KBM-7 (cell line): Measurements from ENCODE around the gene DSCAML1.
"Not testable (repeated sequence)": the region's sequence is repeated elsewhere in the genome, so short reads cannot be mapped to it uniquely, and the experiment has no call there.

Experiments used
- DNase-seq: peaks from one replicate; pipeline ENCODE4 v3.0.0-alpha.2; 2015
- in situ Hi-C: fragments of 300-500 bp; cut with MboI; formaldehyde crosslinking; loops from 2 replicates; pipeline ENCODE4 v1.14.3; 2020; ENCODE audit warnings: low sequenced_read_pairs, low pct_unique_long_range_greater_than_20kb, mixed read lengths

Gene DSCAML1

GRCh38 chr11:117411736-117412135, 385.3 kb downstream of the DSCAML1 start:
- in situ Hi-C loops = no loop called here
- no peak for DNase-seq

GRCh38 chr11:117410861-117411710, 385.9 kb downstream of the DSCAML1 start:
- in situ Hi-C loops = no loop called here
- no peak for DNase-seq

- in situ Hi-C loops = no loop called here
- DNase-seq = no peak
These were observed 386.8 kb downstream of the DSCAML1 start for GRCh38 chr11:117410238-117410637.

GRCh38 chr11:117409511-117409910, 387.5 kb downstream of the DSCAML1 start:
- no peak for DNase-seq
- in situ Hi-C loops = no loop called here

GRCh38 chr11:117408356-117408755, 388.7 kb downstream of the DSCAML1 start:
- DNase-seq = no peak
- in situ Hi-C loops = no loop called here

- in situ Hi-C loops = no loop called here
- DNase-seq = no peak
These were observed 390.0 kb downstream of the DSCAML1 start for GRCh38 chr11:117407016-117407415.

- DNase-seq, in situ Hi-C loops: not testable (repeated sequence)
These were observed 391.1 kb downstream of the DSCAML1 start for GRCh38 chr11:117405898-117406297.

- DNase-seq, in situ Hi-C loops: not testable (repeated sequence)
These were observed 397.7 kb downstream of the DSCAML1 start for GRCh38 chr11:117399100-117399840.

- DNase-seq, in situ Hi-C loops: not testable (repeated sequence)
These were observed 398.4 kb downstream of the DSCAML1 start for GRCh38 chr11:117398618-117399017.

GRCh38 chr11:117396970-117397369, 400.0 kb downstream of the DSCAML1 start:
- in situ Hi-C loops = no loop called here

GRCh38 chr11:117395476-117395875, 401.5 kb downstream of the DSCAML1 start:
- no peak for DNase-seq
- in situ Hi-C loops = no loop called here

More at GRCh38 chr11:117396970-117397369, 400.0 kb downstream of the DSCAML1 start:
- no peak for DNase-seq

- DNase-seq = no peak
- in situ Hi-C loops = no loop called here
These were observed 402.6 kb downstream of the DSCAML1 start for GRCh38 chr11:117394221-117394925.

- in situ Hi-C loops = no loop called here
- DNase-seq = no peak
These were observed 404.0 kb downstream of the DSCAML1 start for GRCh38 chr11:117392979-117393378.

GRCh38 chr11:117392001-117392690, 404.9 kb downstream of the DSCAML1 start:
- DNase-seq = no peak
- in situ Hi-C loops = no loop called here

GRCh38 chr11:117391181-117391580, 405.8 kb downstream of the DSCAML1 start:
- DNase-seq = no peak
- in situ Hi-C loops = no loop called here

GRCh38 chr11:117390743-117391142, 406.3 kb downstream of the DSCAML1 start:
- in situ Hi-C loops = no loop called here
- no peak for DNase-seq

GRCh38 chr11:117387992-117388755, 408.8 kb downstream of the DSCAML1 start:
- in situ Hi-C loops = no loop called here
- no peak for DNase-seq

- in situ Hi-C loops = no loop called here
These were observed 411.1 kb downstream of the DSCAML1 start for GRCh38 chr11:117385906-117386305.

More at GRCh38 chr11:117385906-117386305, 411.1 kb downstream of the DSCAML1 start:
- DNase-seq = no peak
